HepG2 (cell line): ENCODE data around the gene BBS12. TPM values are rescaled to one million over a fixed set of nuclear protein-coding genes. Genes with fewer than 3 reads are reported as not detected.

ENCODE experiments used
- ARNT ChIP-seq: fragments of 450-650 bp; IDR thresholded peaks from 2 replicates; pipeline ENCODE4 v1.6.1; 2017
- CENPX ChIP-seq: sonication (generic); formaldehyde crosslinking; IDR thresholded peaks from 2 replicates; pipeline ENCODE4 v1.9.0; 2021; ENCODE audit warnings: mild to moderate bottlenecking, missing genetic modification reagents, moderate library complexity
- CREB1 ChIP-seq, 2 experiments: fragments of 450-650 bp in 1 of 2; IDR thresholded peaks; 2 replicates each; pipeline ENCODE4 v1.6.1; 2016 to 2017; ENCODE audit warnings: control low read depth in 1 of 2, mild to moderate bottlenecking in 1 of 2, missing compliant biosample characterization in 1 of 2, missing genetic modification characterization in 1 of 2
- ELF4 ChIP-seq: sonication (generic); formaldehyde crosslinking; IDR thresholded peaks from 2 replicates; pipeline ENCODE4 v1.5.0; 2020; ENCODE audit warnings: missing genetic modification reagents, mild to moderate bottlenecking, moderate library complexity, borderline replicate concordance
- FOXA3 ChIP-seq: IDR thresholded peaks from 2 replicates; pipeline ENCODE4 v1.6.1; 2016; ENCODE audit warnings: missing genetic modification reagents, missing compliant biosample characterization
- FOXP1 ChIP-seq, 2 experiments: fragments of 450-650 bp in 1 of 2; IDR thresholded peaks; 2 replicates each; pipeline ENCODE4 v1.6.1; 2017 to 2018; ENCODE audit warnings: antibody characterized with exemption in 1 of 2
- HNRNPUL1 ChIP-seq: fragments of 200-400 bp; formaldehyde crosslinking; IDR thresholded peaks from 2 replicates; pipeline ENCODE4 v1.6.1; 2017; ENCODE audit warnings: low read depth, mild to moderate bottlenecking, low read length, moderate library complexity
- ISL2 ChIP-seq: sonication (generic); formaldehyde crosslinking; IDR thresholded peaks from 2 replicates; pipeline ENCODE4 v1.5.0; 2020; ENCODE audit warnings: missing genetic modification reagents
- KDM5A ChIP-seq: fragments of 200-600 bp; sonication (generic); IDR thresholded peaks from 2 replicates; pipeline ENCODE4 v1.7.0; 2018; ENCODE audit warnings: antibody characterized with exemption, mild to moderate bottlenecking, low read length, borderline replicate concordance
- MATR3 ChIP-seq: sonication (generic); formaldehyde crosslinking; IDR thresholded peaks from 2 replicates; pipeline ENCODE4 v1.4.0; 2020; ENCODE audit warnings: missing genetic modification reagents
- NFE2L1 ChIP-seq: sonication (generic); formaldehyde crosslinking; IDR thresholded peaks from 2 replicates; pipeline ENCODE4 v1.4.0; 2020; ENCODE audit warnings: missing genetic modification reagents, mild to moderate bottlenecking, borderline replicate concordance
- NR3C1 ChIP-seq: sonication (generic); formaldehyde crosslinking; IDR thresholded peaks from 2 replicates; pipeline ENCODE4 v1.4.0; 2020; ENCODE audit warnings: missing genetic modification reagents
- PAWR ChIP-seq: sonication (generic); formaldehyde crosslinking; IDR thresholded peaks from 2 replicates; pipeline ENCODE4 v1.4.0; 2020; ENCODE audit warnings: missing genetic modification reagents, mild to moderate bottlenecking, borderline replicate concordance
- POGZ ChIP-seq: sonication (generic); formaldehyde crosslinking; IDR thresholded peaks from 2 replicates; pipeline ENCODE4 v1.4.0; 2020; ENCODE audit warnings: mild to moderate bottlenecking, missing genetic modification reagents
- RBM39 ChIP-seq: fragments of 200-400 bp; formaldehyde crosslinking; IDR thresholded peaks from one replicate; pipeline ENCODE4 v1.6.1; 2018; ENCODE audit warnings: antibody characterized with exemption, mild to moderate bottlenecking, low read depth, low read length; ENCODE audit not compliant: poor library complexity, severe bottlenecking
- XRCC5 ChIP-seq: fragments of 200-400 bp; formaldehyde crosslinking; optimal IDR thresholded peaks from 2 replicates; pipeline ENCODE3; 2017; ENCODE audit warnings: mild to moderate bottlenecking, low read length
- ZBTB3 ChIP-seq: sonication (generic); formaldehyde crosslinking; IDR thresholded peaks from 2 replicates; pipeline ENCODE4 v1.4.0; 2020; ENCODE audit warnings: low read depth, mild to moderate bottlenecking, moderate library complexity, missing genetic modification reagents, borderline replicate concordance
- ZBTB8A ChIP-seq: sonication (generic); formaldehyde crosslinking; IDR thresholded peaks from 2 replicates; pipeline ENCODE4 v1.4.0; 2020; ENCODE audit warnings: mild to moderate bottlenecking, low read depth, missing genetic modification reagents, borderline replicate concordance
- ZFP37 ChIP-seq: sonication (generic); formaldehyde crosslinking; IDR thresholded peaks from 2 replicates; pipeline ENCODE4 v1.4.0; 2020; ENCODE audit warnings: missing genetic modification reagents, borderline replicate concordance
- ZFYVE20 ChIP-seq: sonication (generic); formaldehyde crosslinking; IDR thresholded peaks from 2 replicates; pipeline ENCODE4 v1.8.0; 2023; ENCODE audit warnings: low read depth, mild to moderate bottlenecking, moderate library complexity, missing genetic modification reagents, borderline replicate concordance
- ZNF251 ChIP-seq: sonication (generic); formaldehyde crosslinking; IDR thresholded peaks from 2 replicates; pipeline ENCODE4 v1.9.0; 2021; ENCODE audit warnings: mild to moderate bottlenecking, missing genetic modification reagents
- ZNF7 ChIP-seq: IDR thresholded peaks from 2 replicates; pipeline ENCODE4 v1.6.1; 2016; ENCODE audit warnings: missing biosample characterization, missing genetic modification reagents
- ZNF776 ChIP-seq: sonication (generic); formaldehyde crosslinking; IDR thresholded peaks from 2 replicates; pipeline ENCODE4 v1.4.0; 2020; ENCODE audit warnings: mild to moderate bottlenecking, missing genetic modification reagents
- ZNF883 ChIP-seq: sonication (generic); formaldehyde crosslinking; IDR thresholded peaks from 2 replicates; pipeline ENCODE4 v1.5.1; 2020; ENCODE audit warnings: mild to moderate bottlenecking, missing genetic modification reagents; ENCODE audit errors: not compliant biosample characterization
- polyA plus RNA-seq, 8 experiments: library from polyadenylated mRNA; depleted of rRNA in 3 of 8; stranded (reverse) in 7 of 8; unstranded in 1 of 8; fragments of >200 nt; fragmentation: Illumina TruSeq in 4 of 8; extraction: Trizol in 4 of 8; gene quantifications; 2 replicates each; pipeline versions ENCODE4 v1.2.1 to v1.2.3, GENCODE V29; 2011 to 2016; ENCODE audit warnings: low read depth in 4 of 8, missing spikeins in 1 of 8, mixed read lengths in 1 of 8; ENCODE audit not compliant: insufficient read depth in 1 of 8
- total RNA-seq, 5 experiments: library from RNA; depleted of rRNA; stranded (reverse); fragments of >200 nt; fragmentation: Illumina TruSeq; extraction: Trizol; gene quantifications; 2 replicates each; pipeline ENCODE4 v1.2.3, GENCODE V29; 2016; ENCODE audit warnings: low read depth in 1 of 5
- TF ChIP-seq, protein P1 (sequence below): sonication (generic); formaldehyde crosslinking; IDR thresholded peaks from 2 replicates; pipeline ENCODE4 v1.5.0; 2020; ENCODE audit warnings: missing genetic modification reagents
- TF ChIP-seq, protein P2 (sequence below): sonication (generic); formaldehyde crosslinking; IDR thresholded peaks from 2 replicates; pipeline ENCODE4 v1.9.0; 2021; ENCODE audit warnings: missing genetic modification reagents, borderline replicate concordance
- TF ChIP-seq, protein P3 (sequence below): sonication (generic); formaldehyde crosslinking; IDR thresholded peaks from 2 replicates; pipeline ENCODE4 v1.8.0; 2022; ENCODE audit warnings: mild to moderate bottlenecking, missing genetic modification reagents, moderate library complexity

BBS12 gene
- total and polyA plus RNA-seq, 2 of the 13 experiments (the other 11 are each of a cell fraction or from before 2014, with no cell fraction given) = 0.32 to 1.7 TPM

DNA sequence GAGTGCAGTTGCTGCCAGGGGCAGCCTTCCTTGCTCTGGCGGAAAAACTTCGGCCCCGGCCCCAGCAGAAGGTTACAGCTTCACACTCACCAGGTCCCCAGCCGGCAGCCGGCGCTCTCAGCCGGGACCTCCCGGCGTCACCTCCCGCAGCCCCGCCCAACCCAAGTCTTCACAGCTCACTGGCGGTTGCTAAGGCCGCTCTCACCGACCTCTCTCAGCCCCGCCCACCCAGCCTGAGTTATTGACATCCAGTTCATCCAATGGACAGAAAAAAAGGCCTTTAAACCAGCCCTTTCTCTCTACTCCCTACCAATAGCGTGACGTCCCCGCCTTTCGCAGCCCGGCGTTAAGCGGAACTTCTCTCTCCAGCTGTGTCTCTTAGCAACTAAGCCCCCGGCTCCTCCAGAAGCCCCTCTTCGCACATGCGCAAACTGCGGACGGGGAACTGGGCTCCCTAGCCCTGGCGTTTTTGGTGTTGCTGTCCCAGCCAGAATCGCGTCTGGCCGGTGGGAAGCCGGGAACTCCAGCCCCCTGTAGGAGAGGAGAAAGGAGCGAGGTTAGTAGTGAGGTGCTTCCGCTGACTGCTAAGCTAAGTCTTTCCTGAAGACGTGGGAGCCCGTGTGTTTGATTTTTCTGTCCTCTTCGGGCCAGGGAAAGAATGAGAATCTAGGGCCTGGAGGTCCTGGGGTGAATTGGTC is at the start of gene BBS12 (continued):
- TF ChIP-seq, protein P1, sequence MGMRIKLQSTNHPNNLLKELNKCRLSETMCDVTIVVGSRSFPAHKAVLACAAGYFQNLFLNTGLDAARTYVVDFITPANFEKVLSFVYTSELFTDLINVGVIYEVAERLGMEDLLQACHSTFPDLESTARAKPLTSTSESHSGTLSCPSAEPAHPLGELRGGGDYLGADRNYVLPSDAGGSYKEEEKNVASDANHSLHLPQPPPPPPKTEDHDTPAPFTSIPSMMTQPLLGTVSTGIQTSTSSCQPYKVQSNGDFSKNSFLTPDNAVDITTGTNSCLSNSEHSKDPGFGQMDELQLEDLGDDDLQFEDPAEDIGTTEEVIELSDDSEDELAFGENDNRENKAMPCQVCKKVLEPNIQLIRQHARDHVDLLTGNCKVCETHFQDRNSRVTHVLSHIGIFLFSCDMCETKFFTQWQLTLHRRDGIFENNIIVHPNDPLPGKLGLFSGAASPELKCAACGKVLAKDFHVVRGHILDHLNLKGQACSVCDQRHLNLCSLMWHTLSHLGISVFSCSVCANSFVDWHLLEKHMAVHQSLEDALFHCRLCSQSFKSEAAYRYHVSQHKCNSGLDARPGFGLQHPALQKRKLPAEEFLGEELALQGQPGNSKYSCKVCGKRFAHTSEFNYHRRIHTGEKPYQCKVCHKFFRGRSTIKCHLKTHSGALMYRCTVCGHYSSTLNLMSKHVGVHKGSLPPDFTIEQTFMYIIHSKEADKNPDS (CRISPR knock-in tag) = no peak
- no peak for TF ChIP-seq ZFP37
- TF ChIP-seq CREB1 (IDR thresholded peaks at IDR 0.05) = peak; percentile 77
- no peak; the same call in none of the 2 replicates for TF ChIP-seq CREB1 (CRISPR knock-in tag; IDR thresholded peaks at IDR 0.05)
- 0 out of 2 replicates have a peak, but pooled peaks have one; percentile 43 for TF ChIP-seq ISL2 (CRISPR knock-in tag)
- TF ChIP-seq ZFYVE20 (CRISPR knock-in tag) = no peak
- TF ChIP-seq FOXA3 (CRISPR knock-in tag) = no peak
- TF ChIP-seq NFE2L1 (CRISPR knock-in tag) = no peak
- TF ChIP-seq MATR3 = no peak
- no peak for TF ChIP-seq PAWR (CRISPR knock-in tag)
- TF ChIP-seq, protein P2, sequence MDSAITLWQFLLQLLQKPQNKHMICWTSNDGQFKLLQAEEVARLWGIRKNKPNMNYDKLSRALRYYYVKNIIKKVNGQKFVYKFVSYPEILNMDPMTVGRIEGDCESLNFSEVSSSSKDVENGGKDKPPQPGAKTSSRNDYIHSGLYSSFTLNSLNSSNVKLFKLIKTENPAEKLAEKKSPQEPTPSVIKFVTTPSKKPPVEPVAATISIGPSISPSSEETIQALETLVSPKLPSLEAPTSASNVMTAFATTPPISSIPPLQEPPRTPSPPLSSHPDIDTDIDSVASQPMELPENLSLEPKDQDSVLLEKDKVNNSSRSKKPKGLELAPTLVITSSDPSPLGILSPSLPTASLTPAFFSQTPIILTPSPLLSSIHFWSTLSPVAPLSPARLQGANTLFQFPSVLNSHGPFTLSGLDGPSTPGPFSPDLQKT (CRISPR knock-in tag) = no peak
- peak; percentile 54 for TF ChIP-seq XRCC5
- TF ChIP-seq RBM39 = no peak
- no peak for TF ChIP-seq NR3C1
- no peak for TF ChIP-seq ZBTB8A
- TF ChIP-seq CENPX = no peak
- no peak for TF ChIP-seq ZNF7 (CRISPR knock-in tag)
- no peak for TF ChIP-seq ZBTB3 (CRISPR knock-in tag)
- TF ChIP-seq KDM5A = peak; percentile 54; the same call in 1 of the 2 replicates
- no peak for TF ChIP-seq ZNF251
- TF ChIP-seq HNRNPUL1 = no peak
- TF ChIP-seq FOXP1 (IDR thresholded peaks at IDR 0.05) = no peak
- TF ChIP-seq FOXP1 (CRISPR knock-in tag; IDR thresholded peaks at IDR 0.05) = no peak
- no peak for TF ChIP-seq ARNT
- TF ChIP-seq ZNF883 = no peak
- TF ChIP-seq ELF4 = no peak
- TF ChIP-seq, protein P3, sequence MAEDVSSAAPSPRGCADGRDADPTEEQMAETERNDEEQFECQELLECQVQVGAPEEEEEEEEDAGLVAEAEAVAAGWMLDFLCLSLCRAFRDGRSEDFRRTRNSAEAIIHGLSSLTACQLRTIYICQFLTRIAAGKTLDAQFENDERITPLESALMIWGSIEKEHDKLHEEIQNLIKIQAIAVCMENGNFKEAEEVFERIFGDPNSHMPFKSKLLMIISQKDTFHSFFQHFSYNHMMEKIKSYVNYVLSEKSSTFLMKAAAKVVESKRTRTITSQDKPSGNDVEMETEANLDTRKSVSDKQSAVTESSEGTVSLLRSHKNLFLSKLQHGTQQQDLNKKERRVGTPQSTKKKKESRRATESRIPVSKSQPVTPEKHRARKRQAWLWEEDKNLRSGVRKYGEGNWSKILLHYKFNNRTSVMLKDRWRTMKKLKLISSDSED (CRISPR knock-in tag) = no peak
- no peak for TF ChIP-seq ZNF776 (CRISPR knock-in tag)
- TF ChIP-seq POGZ (CRISPR knock-in tag) = peak; percentile 45
